ENCODE data around the gene SLC29A1. TPM values are rescaled to one million over a fixed set of nuclear protein-coding genes. Genes with fewer than 3 reads are reported as not detected.
"Not testable (repeated sequence)": the region's sequence is repeated elsewhere in the genome, so short reads cannot be mapped to it uniquely, and the experiment has no call there.

SLC29A1 gene
- total RNA-seq, 2 donors from 2014 or later = 17.0 to 19.1 TPM

DNA sequence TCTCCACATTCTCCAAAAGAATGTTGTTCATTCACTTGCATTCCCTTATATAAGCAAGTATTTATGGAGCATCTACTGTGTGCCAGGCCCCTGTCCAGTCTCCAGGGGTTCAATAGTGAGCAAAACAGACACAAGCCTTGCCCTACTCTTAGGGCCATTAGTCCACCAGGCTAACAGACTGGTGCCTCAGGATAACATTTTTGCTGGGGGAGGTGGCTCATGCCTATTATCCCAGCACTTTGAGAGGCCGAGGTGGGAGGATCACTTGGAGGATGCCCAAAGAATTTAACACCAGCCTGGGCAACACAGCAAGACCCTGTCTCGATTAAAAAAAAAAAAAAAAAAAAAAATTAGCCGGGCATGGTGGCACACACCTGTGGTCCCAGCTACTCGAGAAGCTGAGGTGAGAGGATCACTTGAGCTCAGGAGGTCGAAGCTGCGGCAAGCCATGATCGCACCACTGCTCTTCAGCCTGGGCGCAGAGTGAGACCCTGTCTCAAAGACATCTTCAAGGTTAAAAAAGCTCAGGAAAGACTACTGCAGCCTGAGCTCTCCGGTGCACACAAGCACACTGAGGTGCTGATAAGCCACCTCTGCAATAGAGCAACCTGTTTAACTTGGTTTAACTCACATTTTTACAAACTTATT lies 44.8 kb upstream of the SLC29A1 start:
- H3K4me1 ChIP-seq = no peaks in the 10 kb centered on the region
- H3K27ac ChIP-seq = no peak overlapping the region
- H3K36me3 ChIP-seq = no peaks in the 10 kb centered on the region
- intact Hi-C loops (cut with DNase I) = no loop called here
- no peak overlapping the region for H3K4me3 ChIP-seq
- no peak overlapping the region for H3K9ac ChIP-seq (ENCODE audit: low read depth in 2 of 2, low read length in 2 of 2)
- no peaks in the 10 kb centered on the region for H3K9me3 ChIP-seq
- H3K27me3 ChIP-seq = no peaks in the 10 kb centered on the region
- no peak for DNase-seq
- TF ChIP-seq, protein P1, sequence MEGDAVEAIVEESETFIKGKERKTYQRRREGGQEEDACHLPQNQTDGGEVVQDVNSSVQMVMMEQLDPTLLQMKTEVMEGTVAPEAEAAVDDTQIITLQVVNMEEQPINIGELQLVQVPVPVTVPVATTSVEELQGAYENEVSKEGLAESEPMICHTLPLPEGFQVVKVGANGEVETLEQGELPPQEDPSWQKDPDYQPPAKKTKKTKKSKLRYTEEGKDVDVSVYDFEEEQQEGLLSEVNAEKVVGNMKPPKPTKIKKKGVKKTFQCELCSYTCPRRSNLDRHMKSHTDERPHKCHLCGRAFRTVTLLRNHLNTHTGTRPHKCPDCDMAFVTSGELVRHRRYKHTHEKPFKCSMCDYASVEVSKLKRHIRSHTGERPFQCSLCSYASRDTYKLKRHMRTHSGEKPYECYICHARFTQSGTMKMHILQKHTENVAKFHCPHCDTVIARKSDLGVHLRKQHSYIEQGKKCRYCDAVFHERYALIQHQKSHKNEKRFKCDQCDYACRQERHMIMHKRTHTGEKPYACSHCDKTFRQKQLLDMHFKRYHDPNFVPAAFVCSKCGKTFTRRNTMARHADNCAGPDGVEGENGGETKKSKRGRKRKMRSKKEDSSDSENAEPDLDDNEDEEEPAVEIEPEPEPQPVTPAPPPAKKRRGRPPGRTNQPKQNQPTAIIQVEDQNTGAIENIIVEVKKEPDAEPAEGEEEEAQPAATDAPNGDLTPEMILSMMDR (IDR thresholded peaks at IDR 0.05) = no peak

DNA sequence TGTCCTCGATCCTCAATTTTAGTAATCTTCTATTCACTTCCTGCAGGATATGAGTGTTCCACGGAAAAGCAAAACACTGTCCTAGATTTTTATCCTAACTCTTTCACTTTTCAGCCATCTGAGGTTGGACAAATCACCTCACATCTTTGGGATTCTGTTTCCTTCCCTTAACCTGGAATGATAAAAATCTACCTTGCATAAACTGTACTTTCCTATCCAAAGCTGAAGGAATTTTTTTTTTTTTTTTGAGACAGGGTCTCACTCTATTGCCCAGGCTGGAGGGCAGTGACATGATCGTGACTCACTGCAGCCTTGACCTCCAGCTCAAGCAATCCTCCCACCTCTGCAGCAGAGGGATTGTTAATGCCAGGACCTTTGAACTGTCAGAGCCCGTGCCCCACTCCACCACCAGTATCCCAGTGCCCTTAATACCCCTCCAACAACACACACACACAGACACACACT lies 44.3 kb upstream of the SLC29A1 start:
- H3K36me3 ChIP-seq = no peaks in the 10 kb centered on the region
- no peaks in the 10 kb centered on the region for H3K27me3 ChIP-seq
- DNase-seq = no peak
- no peak overlapping the region for H3K4me3 ChIP-seq
- intact Hi-C loops (cut with DNase I) = no loop called here
- TF ChIP-seq, protein P1 (IDR thresholded peaks at IDR 0.05) = no peak
- no peak overlapping the region for H3K27ac ChIP-seq
- H3K9me3 ChIP-seq = no peaks in the 10 kb centered on the region
- no peaks in the 10 kb centered on the region for H3K4me1 ChIP-seq
- H3K9ac ChIP-seq (ENCODE audit: low read depth in 2 of 2, low read length in 2 of 2) = no peak overlapping the region

DNA sequence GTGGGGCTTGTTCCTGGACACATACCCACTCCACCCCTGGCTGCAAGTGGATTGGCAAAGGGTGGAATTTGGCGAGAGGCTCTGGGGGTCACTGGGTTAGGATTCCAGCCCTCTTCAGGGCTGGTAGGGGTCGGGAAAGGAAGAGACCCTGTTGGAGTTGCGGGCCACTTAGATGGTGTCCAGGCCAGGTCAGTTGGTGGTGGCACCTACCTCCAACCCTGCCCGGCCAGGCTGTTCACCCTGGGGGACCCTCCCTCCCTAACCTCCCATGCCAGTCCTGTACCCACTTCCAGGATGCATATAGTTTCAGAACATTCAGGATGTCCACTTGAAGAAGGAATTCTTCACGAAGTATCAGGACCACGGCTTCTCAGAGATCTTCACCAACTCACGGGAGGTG lies 43.7 kb upstream of the SLC29A1 start:
- H3K27me3 ChIP-seq = no peaks in the 10 kb centered on the region
- no peak overlapping the region for H3K9ac ChIP-seq (ENCODE audit: low read depth in 2 of 2, low read length in 2 of 2)
- H3K27ac ChIP-seq = no peak overlapping the region
- no peaks in the 10 kb centered on the region for H3K9me3 ChIP-seq
- H3K36me3 ChIP-seq = no peaks in the 10 kb centered on the region
- H3K4me3 ChIP-seq = no peak overlapping the region
- H3K4me1 ChIP-seq = no peaks in the 10 kb centered on the region
- intact Hi-C loops (cut with DNase I) = no loop called here
- TF ChIP-seq, protein P1 (IDR thresholded peaks at IDR 0.05) = no peak
- DNase-seq = no peak

DNA sequence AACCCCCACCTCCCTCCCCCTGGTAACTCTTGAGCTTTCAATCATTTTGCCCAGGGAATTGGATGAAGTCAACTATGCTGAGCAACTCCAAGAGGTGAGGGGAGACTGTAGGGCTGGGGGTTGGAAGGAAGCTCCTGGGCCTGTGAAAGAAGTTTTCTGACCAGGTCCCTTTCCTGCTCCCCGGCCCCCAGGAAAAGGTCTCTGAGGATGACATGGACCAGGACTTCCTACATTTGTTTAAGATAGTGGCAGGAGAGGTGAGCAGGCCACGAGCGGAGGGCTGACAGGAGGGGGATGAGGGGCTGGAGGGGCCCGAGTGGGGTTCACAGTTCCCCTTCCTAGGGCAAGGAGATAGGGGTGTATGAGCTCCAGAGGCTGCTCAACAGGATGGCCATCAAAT lies 43.0 kb upstream of the SLC29A1 start:
- no peaks in the 10 kb centered on the region for H3K36me3 ChIP-seq
- TF ChIP-seq, protein P1 (IDR thresholded peaks at IDR 0.05) = no peak
- H3K4me3 ChIP-seq = no peak overlapping the region
- no peak overlapping the region for H3K27ac ChIP-seq
- H3K4me1 ChIP-seq = no peaks in the 10 kb centered on the region
- H3K9ac ChIP-seq (ENCODE audit: low read depth in 2 of 2, low read length in 2 of 2) = no peak overlapping the region
- no peaks in the 10 kb centered on the region for H3K27me3 ChIP-seq
- no peaks in the 10 kb centered on the region for H3K9me3 ChIP-seq
- no peak for DNase-seq
- intact Hi-C loops (cut with DNase I) = no loop called here

DNA sequence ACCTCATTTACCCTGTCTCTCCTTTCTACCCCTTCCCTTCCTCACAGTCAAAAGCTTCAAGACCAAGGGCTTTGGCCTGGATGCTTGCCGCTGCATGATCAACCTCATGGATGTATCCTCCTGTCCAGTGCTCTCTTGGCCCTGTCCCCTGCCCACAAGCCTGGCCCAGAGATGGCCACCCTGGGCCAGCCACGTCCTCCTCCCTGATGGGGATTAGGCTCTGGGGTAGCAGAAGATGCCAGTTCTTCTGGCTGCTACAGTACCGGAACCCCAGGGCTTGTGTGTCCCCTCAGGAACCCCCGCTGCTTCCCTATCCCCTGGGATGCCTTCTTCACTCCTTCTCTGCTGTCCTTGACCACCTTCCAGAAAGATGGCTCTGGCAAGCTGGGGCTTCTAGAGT lies 42.5 kb upstream of the SLC29A1 start:
- TF ChIP-seq, protein P1 (IDR thresholded peaks at IDR 0.05) = no peak
- Histone ChIP-seq H3K9ac (ENCODE audit: low read depth in 2 of 2, low read length in 2 of 2) (no peak overlapping the region), H3K4me1 (no peaks in the 10 kb centered on the region), H3K9me3 (no peaks in the 10 kb centered on the region), H3K27ac (no peak overlapping the region), H3K27me3 (no peaks in the 10 kb centered on the region), H3K4me3 (no peak overlapping the region), H3K36me3 (no peaks in the 10 kb centered on the region)
- intact Hi-C loops (cut with DNase I) = no loop called here
- DNase-seq = no peak

DNA sequence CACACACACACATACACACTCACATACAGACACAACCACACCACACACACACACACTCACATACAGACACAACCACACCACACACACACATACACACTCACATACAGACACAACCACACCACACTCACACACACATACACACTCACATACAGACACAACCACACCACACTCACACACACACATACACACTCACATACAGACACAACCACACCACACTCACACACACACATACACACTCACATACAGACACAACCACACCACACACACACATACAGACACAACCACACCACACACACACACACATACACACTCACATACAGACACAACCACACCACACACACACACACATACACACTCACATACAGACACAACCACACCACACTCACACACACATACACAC lies 41.6 kb upstream of the SLC29A1 start:
- H3K27ac ChIP-seq; H3K27me3 ChIP-seq; intact Hi-C loops (cut with DNase I); H3K4me1 ChIP-seq; DNase-seq; H3K36me3 ChIP-seq; H3K9me3 ChIP-seq; H3K9ac ChIP-seq (ENCODE audit: low read depth in 2 of 2, low read length in 2 of 2); H3K4me3 ChIP-seq: not testable (repeated sequence)
